ENCODE measurements around the gene FBXW8.

DNA sequence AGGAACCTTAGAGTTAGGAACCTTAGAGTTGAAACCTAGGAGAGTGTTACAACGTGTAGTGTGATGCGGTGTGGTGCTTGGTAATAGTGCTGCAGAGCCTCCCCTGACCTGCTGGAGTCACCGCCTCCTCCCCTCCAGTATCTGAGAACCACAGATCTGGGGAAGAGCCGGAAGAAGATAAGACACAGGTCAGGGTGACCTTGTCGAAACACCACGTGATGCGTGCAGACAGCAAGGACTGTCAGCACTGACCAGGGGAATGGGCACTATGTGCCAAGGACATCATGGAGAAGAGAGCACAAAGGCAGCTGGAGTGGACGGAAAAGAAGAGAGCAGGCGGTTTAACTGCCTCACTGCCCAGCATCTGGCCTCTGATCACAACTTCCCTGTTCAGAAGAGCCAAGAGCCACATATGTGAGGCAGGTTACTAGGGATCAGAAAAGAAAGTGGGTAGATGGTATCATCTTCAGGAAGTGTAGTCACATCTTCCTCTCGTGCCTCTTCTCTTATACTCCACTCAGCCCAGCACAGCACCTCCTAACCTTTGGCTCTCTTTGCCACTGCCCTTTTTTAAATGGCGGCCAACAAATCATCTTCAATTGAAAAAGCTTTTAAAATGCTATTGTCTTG lies 94.8 kb downstream of the FBXW8 start:
- TF ChIP-seq, protein P1, sequence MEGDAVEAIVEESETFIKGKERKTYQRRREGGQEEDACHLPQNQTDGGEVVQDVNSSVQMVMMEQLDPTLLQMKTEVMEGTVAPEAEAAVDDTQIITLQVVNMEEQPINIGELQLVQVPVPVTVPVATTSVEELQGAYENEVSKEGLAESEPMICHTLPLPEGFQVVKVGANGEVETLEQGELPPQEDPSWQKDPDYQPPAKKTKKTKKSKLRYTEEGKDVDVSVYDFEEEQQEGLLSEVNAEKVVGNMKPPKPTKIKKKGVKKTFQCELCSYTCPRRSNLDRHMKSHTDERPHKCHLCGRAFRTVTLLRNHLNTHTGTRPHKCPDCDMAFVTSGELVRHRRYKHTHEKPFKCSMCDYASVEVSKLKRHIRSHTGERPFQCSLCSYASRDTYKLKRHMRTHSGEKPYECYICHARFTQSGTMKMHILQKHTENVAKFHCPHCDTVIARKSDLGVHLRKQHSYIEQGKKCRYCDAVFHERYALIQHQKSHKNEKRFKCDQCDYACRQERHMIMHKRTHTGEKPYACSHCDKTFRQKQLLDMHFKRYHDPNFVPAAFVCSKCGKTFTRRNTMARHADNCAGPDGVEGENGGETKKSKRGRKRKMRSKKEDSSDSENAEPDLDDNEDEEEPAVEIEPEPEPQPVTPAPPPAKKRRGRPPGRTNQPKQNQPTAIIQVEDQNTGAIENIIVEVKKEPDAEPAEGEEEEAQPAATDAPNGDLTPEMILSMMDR (IDR thresholded peaks at IDR 0.05): no peak
- no peak for TF ChIP-seq MAZ (IDR thresholded peaks at IDR 0.05; ENCODE audit: borderline replicate concordance, low read depth, low read length)
- TF ChIP-seq, protein P2, sequence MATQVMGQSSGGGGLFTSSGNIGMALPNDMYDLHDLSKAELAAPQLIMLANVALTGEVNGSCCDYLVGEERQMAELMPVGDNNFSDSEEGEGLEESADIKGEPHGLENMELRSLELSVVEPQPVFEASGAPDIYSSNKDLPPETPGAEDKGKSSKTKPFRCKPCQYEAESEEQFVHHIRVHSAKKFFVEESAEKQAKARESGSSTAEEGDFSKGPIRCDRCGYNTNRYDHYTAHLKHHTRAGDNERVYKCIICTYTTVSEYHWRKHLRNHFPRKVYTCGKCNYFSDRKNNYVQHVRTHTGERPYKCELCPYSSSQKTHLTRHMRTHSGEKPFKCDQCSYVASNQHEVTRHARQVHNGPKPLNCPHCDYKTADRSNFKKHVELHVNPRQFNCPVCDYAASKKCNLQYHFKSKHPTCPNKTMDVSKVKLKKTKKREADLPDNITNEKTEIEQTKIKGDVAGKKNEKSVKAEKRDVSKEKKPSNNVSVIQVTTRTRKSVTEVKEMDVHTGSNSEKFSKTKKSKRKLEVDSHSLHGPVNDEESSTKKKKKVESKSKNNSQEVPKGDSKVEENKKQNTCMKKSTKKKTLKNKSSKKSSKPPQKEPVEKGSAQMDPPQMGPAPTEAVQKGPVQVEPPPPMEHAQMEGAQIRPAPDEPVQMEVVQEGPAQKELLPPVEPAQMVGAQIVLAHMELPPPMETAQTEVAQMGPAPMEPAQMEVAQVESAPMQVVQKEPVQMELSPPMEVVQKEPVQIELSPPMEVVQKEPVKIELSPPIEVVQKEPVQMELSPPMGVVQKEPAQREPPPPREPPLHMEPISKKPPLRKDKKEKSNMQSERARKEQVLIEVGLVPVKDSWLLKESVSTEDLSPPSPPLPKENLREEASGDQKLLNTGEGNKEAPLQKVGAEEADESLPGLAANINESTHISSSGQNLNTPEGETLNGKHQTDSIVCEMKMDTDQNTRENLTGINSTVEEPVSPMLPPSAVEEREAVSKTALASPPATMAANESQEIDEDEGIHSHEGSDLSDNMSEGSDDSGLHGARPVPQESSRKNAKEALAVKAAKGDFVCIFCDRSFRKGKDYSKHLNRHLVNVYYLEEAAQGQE (IDR thresholded peaks at IDR 0.05): no peak
